Upper lobe of right lung (tissue), 1 donor: ENCODE results near the gene RFPL3. TPM values are rescaled to one million over a fixed set of nuclear protein-coding genes. Genes with fewer than 3 reads are reported as not detected.

ENCODE experiments used
- ATAC-seq: fragments of 200-7000 bp; cut with Tn5 transposase; one replicate; pipeline ENCODE4 v1.9.1; 2020; ENCODE audit warnings: mild to moderate bottlenecking, moderate library complexity
- DNase-seq: peaks from one replicate; pipeline ENCODE4 v3.0.0-alpha.2; 2020
- H3K27ac ChIP-seq: fragments of 200-600 bp; one replicate; pipeline ENCODE4 v1.8.0; 2022
- H3K27me3 ChIP-seq: fragments of 200-600 bp; one replicate; pipeline ENCODE4 v1.8.0; 2022; ENCODE audit warnings: mild to moderate bottlenecking
- H3K36me3 ChIP-seq: fragments of 200-600 bp; one replicate; pipeline ENCODE4 v1.8.0; 2022
- H3K4me1 ChIP-seq: fragments of 200-600 bp; one replicate; pipeline ENCODE4 v1.8.0; 2022
- H3K4me3 ChIP-seq: fragments of 200-600 bp; one replicate; pipeline ENCODE4 v1.8.0; 2022; ENCODE audit warnings: mild to moderate bottlenecking
- H3K9me3 ChIP-seq: fragments of 200-600 bp; one replicate; pipeline ENCODE4 v1.8.0; 2022
- CTCF ChIP-seq: fragments of 200-600 bp; IDR thresholded peaks from one replicate; pipeline ENCODE4 v1.8.0; 2022; ENCODE audit warnings: antibody characterized with exemption
- intact Hi-C: fragments of 100-400 bp; cut with DNase I; formaldehyde crosslinking; loops from one replicate; pipeline ENCODE4 v1.11.0; 2022
- total RNA-seq: library from RNA; stranded (reverse); fragmentation: NEBNext Ultra II Directional; extraction: Animal tissue kit (Norgen Biotek cat#: 25700); gene quantifications from one replicate; pipeline ENCODE4 v1.2.1, GENCODE V29; 2021
- donor health status: DM: no; HTN: yes; CAD: no; lungs with severe emphysema.

Gene RFPL3
- total RNA-seq, 1 donor from 2014 or later: not detected

GRCh38 chr22:32331918-32332725 is 25.5 kb upstream of the RFPL3 start:
- H3K27ac ChIP-seq: no peak overlapping the region
- H3K4me1 ChIP-seq: no peaks in the 10 kb centered on the region
- DNase-seq (peak; percentile 52), ATAC-seq (no peak)
- intact Hi-C loops: no loop called here
- H3K4me3 ChIP-seq: no peak overlapping the region
- H3K9me3 ChIP-seq: no peaks in the 10 kb centered on the region
- TF ChIP-seq CTCF: no peak
- H3K27me3 ChIP-seq: no peaks in the 10 kb centered on the region
- no peaks in the 10 kb centered on the region for H3K36me3 ChIP-seq

GRCh38 chr22:32333141-32333768 is 24.4 kb upstream of the RFPL3 start:
- ATAC-seq: no peak
- H3K4me1 ChIP-seq: no peaks in the 10 kb centered on the region
- intact Hi-C loops: no loop called here

GRCh38 chr22:32333769-32334659 is 23.7 kb upstream of the RFPL3 start:
- DNase-seq (peak; percentile 22), ATAC-seq (no peak)
- Histone ChIP-seq H3K4me1 (no peaks in the 10 kb centered on the region), H3K27me3 (no peaks in the 10 kb centered on the region), H3K4me3 (no peak overlapping the region), H3K27ac (no peak overlapping the region), H3K36me3 (no peaks in the 10 kb centered on the region), H3K9me3 (no peaks in the 10 kb centered on the region)
- intact Hi-C loops: no loop called here
- TF ChIP-seq CTCF: no peak

More at GRCh38 chr22:32333141-32333768, 24.4 kb upstream of the RFPL3 start:
- no peak overlapping the region for H3K4me3 ChIP-seq
- no peaks in the 10 kb centered on the region for H3K36me3 ChIP-seq
- H3K27me3 ChIP-seq: no peaks in the 10 kb centered on the region
- no peak for TF ChIP-seq CTCF
- DNase-seq: peak; percentile 32
- no peaks in the 10 kb centered on the region for H3K9me3 ChIP-seq
- no peak overlapping the region for H3K27ac ChIP-seq

GRCh38 chr22:32334660-32335365 is 22.9 kb upstream of the RFPL3 start:
- no peak for ATAC-seq
- intact Hi-C loops: no loop called here
- Histone ChIP-seq H3K27me3 (no peaks in the 10 kb centered on the region), H3K4me1 (no peaks in the 10 kb centered on the region), H3K9me3 (no peaks in the 10 kb centered on the region), H3K36me3 (no peaks in the 10 kb centered on the region), H3K4me3 (no peak overlapping the region), H3K27ac (no peak overlapping the region)
- peak; percentile 57 for DNase-seq
- TF ChIP-seq CTCF: no peak

- intact Hi-C loops: no loop called here
- no peaks in the 10 kb centered on the region for H3K9me3 ChIP-seq
- no peak for TF ChIP-seq CTCF
- no peak overlapping the region for H3K27ac ChIP-seq
- no peaks in the 10 kb centered on the region for H3K4me1 ChIP-seq
- ATAC-seq (no peak), DNase-seq (peak; percentile 34)
- no peak overlapping the region for H3K4me3 ChIP-seq
- H3K27me3 ChIP-seq: no peaks in the 10 kb centered on the region
- no peaks in the 10 kb centered on the region for H3K36me3 ChIP-seq
Observed at GRCh38 chr22:32335471-32335870, 22.2 kb upstream of the RFPL3 start.
